K562 (cell line): Measurements from ENCODE around the gene RGPD8. TPM values are rescaled to one million over a fixed set of nuclear protein-coding genes. Genes with fewer than 3 reads are reported as not detected.
A peak's percentile ranks its signal among the peaks of the same experiment; 100 is the strongest.
"Not testable (repeated sequence)": the region's sequence is repeated elsewhere in the genome, so short reads cannot be mapped to it uniquely, and the experiment has no call there.

ENCODE experiments used
- ATAC-seq: fragments of 200-7000 bp; cut with Tn5 transposase; 3 replicates; pipeline ENCODE4 v1.9.1; 2020; ENCODE audit warnings: moderate library complexity
- Bru-seq: library from RNA; stranded (reverse); fragments of 400-500 nt; gene quantifications from one replicate; lab custom pipeline; 2021; lab: Mats Ljungman, UMichigan
- BruChase-seq, 2 experiments: library from RNA; stranded (reverse); fragments of 400-500 nt; gene quantifications; one replicate each; lab custom pipeline; 2021; lab: Mats Ljungman, UMichigan
- BruUV-seq: library from RNA; stranded (reverse); fragments of 400-500 nt; replicated peaks from 2 replicates; lab custom pipeline; 2021; lab: Mats Ljungman, UMichigan
- CTCF ChIA-PET: fragments of 300-600 bp; formaldehyde crosslinking; extraction: SDS; loops from one replicate; lab custom pipeline; 2021; ENCODE audit warnings: low intra/inter-chr PET ratio; lab: Yijun Ruan, JAX
- POLR2A ChIA-PET: fragments of 300-600, 350-650 bp; sonication (Branson Sonifier 250); formaldehyde crosslinking; extraction: SDS; loops from one replicate; lab custom pipeline; 2021; ENCODE audit warnings: antibody characterized with exemption, inconsistent platforms; lab: Yijun Ruan, JAX
- DNase-seq, 4 experiments: peaks; one replicate each; pipeline versions ENCODE4 v3.0.0 to v3.0.0-alpha.2; 2011 to 2018; ENCODE audit warnings: low spot score in 3 of 4, mixed read lengths in 3 of 4; ENCODE audit errors: extremely low read depth in 1 of 4
- FAIRE-seq: peaks from 2 replicates; lab custom pipeline; 2011; peaks lifted over from hg19 to GRCh38; lab: Jason Lieb, UNC
- H2AFZ ChIP-seq: 2 replicates; pipeline ENCODE4 v1.6.0; 2011; ENCODE audit warnings: low read depth, low read length, control low read depth, inconsistent platforms
- H3K27ac ChIP-seq: fragments of 200-600 bp; 3 replicates; pipeline ENCODE4 v1.8.0; 2011; ENCODE audit warnings: low read depth, mild to moderate bottlenecking, control low read depth, inconsistent platforms, low read length, moderate library complexity, mixed read lengths; ENCODE audit errors: extremely low read depth
- H3K27me3 ChIP-seq, 2 experiments: fragments of 300-600 bp in 1 of 2; 2 replicates in 1 of 2; 3 replicates in 1 of 2; pipeline versions ENCODE4 v1.6.0 to v1.8.0; 2011; ENCODE audit warnings: inconsistent platforms in 2 of 2, low read length in 2 of 2, mild to moderate bottlenecking in 1 of 2, mixed read lengths in 1 of 2, moderate library complexity in 1 of 2; ENCODE audit not compliant: control insufficient read depth in 2 of 2, insufficient read depth in 2 of 2
- H3K36me3 ChIP-seq: fragments of 300-600 bp; 3 replicates; pipeline ENCODE4 v1.8.0; 2011; ENCODE audit warnings: mild to moderate bottlenecking, low read length, inconsistent platforms; ENCODE audit not compliant: control insufficient read depth, insufficient read depth
- H3K4me1 ChIP-seq, 2 experiments: fragments of 200-600 bp in 1 of 2; replicated peaks in 1 of 2; 2 replicates in 1 of 2; 3 replicates in 1 of 2; pipeline versions ENCODE4 v1.5.1 to v1.8.0; 2011; ENCODE audit warnings: inconsistent platforms in 2 of 2, low read length in 2 of 2, mild to moderate bottlenecking in 1 of 2, mixed read lengths in 1 of 2, moderate library complexity in 1 of 2; ENCODE audit not compliant: control insufficient read depth in 2 of 2, insufficient read depth in 2 of 2
- H3K4me2 ChIP-seq: 2 replicates; pipeline ENCODE4 v1.6.1; 2011; ENCODE audit warnings: low read length, control low read depth, inconsistent platforms, mixed read lengths; ENCODE audit not compliant: insufficient read depth
- H3K4me3 ChIP-seq: fragments of 200-600 bp; sonication (generic), shearing (Covaris generic); 2 replicates; pipeline ENCODE4 v1.5.1; 2016; ENCODE audit warnings: control low read depth, inconsistent platforms
- H3K79me2 ChIP-seq: fragments of 200-600 bp; 3 replicates; pipeline ENCODE4 v1.8.0; 2011; ENCODE audit warnings: low read length, inconsistent platforms; ENCODE audit not compliant: control insufficient read depth, insufficient read depth
- H3K9ac ChIP-seq, 2 experiments: 2 replicates each; pipeline versions ENCODE4 v1.6.0 to v1.6.1; 2011; ENCODE audit warnings: low read depth in 2 of 2, low read length in 2 of 2, control low read depth in 1 of 2, inconsistent platforms in 1 of 2, mild to moderate bottlenecking in 1 of 2, mixed read lengths in 1 of 2; ENCODE audit not compliant: insufficient read depth in 1 of 2
- H3K9me1 ChIP-seq: one replicate; pipeline ENCODE4 v1.6.0; 2011; ENCODE audit warnings: inconsistent platforms, mild to moderate bottlenecking, low read length, moderate library complexity; ENCODE audit not compliant: control insufficient read depth, insufficient read depth
- H3K9me3 ChIP-seq: replicated peaks from 2 replicates; pipeline ENCODE4 v1.5.1; 2011; ENCODE audit warnings: low read depth, low read length, inconsistent platforms; ENCODE audit not compliant: control insufficient read depth, insufficient read depth
- H4K20me1 ChIP-seq: replicated peaks from 2 replicates; pipeline ENCODE4 v1.6.1; 2011; ENCODE audit warnings: low read length, inconsistent platforms, mixed read lengths; ENCODE audit not compliant: control insufficient read depth, insufficient read depth
- ZNF384 ChIP-seq: IDR thresholded peaks from 2 replicates; pipeline ENCODE4 v1.6.1; 2012; ENCODE audit warnings: low read depth, low read length, improper control_type of control experiment
- WGBS: fragments of 100-300 bp; shearing (Covaris generic); methylation state at CpG from one replicate; pipeline ENCODE4 v1.1.6; 2016; ENCODE audit warnings: low coverage, mixed read lengths; ENCODE audit not compliant: insufficient coverage; ENCODE audit errors: missing lambda C conversion rate; 5-methylcytosine and 5-hydroxymethylcytosine counted together
- in situ Hi-C: fragments of 300-500 bp; cut with MboI; formaldehyde crosslinking; loops from 4 replicates; pipeline ENCODE4 v1.15.0; 2018; ENCODE audit warnings: inconsistent platforms, mixed read lengths
- intact Hi-C: fragments of 100-400 bp; cut with micrococcal nuclease; formaldehyde crosslinking; loops from 2 replicates; pipeline ENCODE4 v1.14.2; 2022
- long read RNA-seq, 3 experiments: library from polyadenylated mRNA in 2 of 3; library from RNA in 1 of 3; unstranded in 2 of 3; stranded (forward) in 1 of 3; transcript quantifications; one replicate each; pipeline ENCODE4 v2.0.0, GENCODE V29; 2019 to 2022
- polyA minus RNA-seq, 3 experiments: library from RNA; depleted of rRNA, polyadenylated mRNA; stranded (reverse); fragments of >200 nt; gene quantifications; 2 replicates each; pipeline ENCODE4 v1.2.3, GENCODE V29; 2011
- polyA plus RNA-seq, 8 experiments: library from polyadenylated mRNA; depleted of rRNA in 4 of 8; stranded (reverse) in 5 of 8; unstranded in 3 of 8; fragments of >200 nt; fragmentation: Nextera tagmentation in 2 of 8; fragmentation: Illumina TruSeq in 1 of 8; extraction: Ambion mirVana in 2 of 8; extraction: Trizol in 1 of 8; gene quantifications; 2 replicates each; pipeline versions ENCODE4 v1.2.1 to v1.2.3, GENCODE V29; 2011 to 2014; ENCODE audit warnings: inconsistent platforms in 1 of 8, missing spikeins in 1 of 8
- total RNA-seq, 7 experiments: library from RNA; depleted of rRNA in 6 of 7; stranded (reverse); fragments of >200 nt in 6 of 7; fragmentation: Illumina TruSeq in 2 of 7; extraction: Trizol in 2 of 7; gene quantifications; 2 replicates each; pipeline versions ENCODE4 v1.2.1 to v1.2.3, GENCODE V29; 2011 to 2021; ENCODE audit warnings: low replicate concordance in 1 of 7
- TF ChIP-seq, protein P1 (sequence below), 3 experiments: IDR thresholded peaks in 2 of 3; conservative IDR thresholded peaks in 1 of 3; 2 replicates each; pipeline ENCODE4 v1.5.1; 2011 to 2012; ENCODE audit warnings: low read length in 3 of 3, mild to moderate bottlenecking in 3 of 3, control low read depth in 2 of 3, improper control_type of control experiment in 1 of 3, inconsistent platforms in 1 of 3, low read depth in 1 of 3, mixed read lengths in 1 of 3, moderate library complexity in 1 of 3; ENCODE audit not compliant: insufficient read depth in 2 of 3

Gene RGPD8
- 3.3 TPM in 1 of 2 replicates, not detected in the other for total RNA-seq (2011; cell fraction: chromatin; rRNA removed; ENCODE audit: low replicate concordance)
- total RNA-seq (2011; cell fraction: nucleolus; rRNA removed): 0.13 and 0.33 TPM in 2 replicates
- 0.88 and 1.5 TPM in 2 replicates for total RNA-seq (2011; cell fraction: nucleoplasm; rRNA removed)
- total RNA-seq (2014; rRNA removed) (0.14 TPM in 1 of 2 replicates, not detected in the other), total RNA-seq (2014; rRNA removed; fragmentation: Illumina TruSeq; extraction: Trizol) (0.15 and 0.26 TPM in 2 replicates), total RNA-seq (2015; rRNA removed; fragmentation: Illumina TruSeq; extraction: Trizol) (0.11 and 0.38 TPM in 2 replicates), total RNA-seq (2021) (0.45 and 0.47 TPM in 2 replicates), polyA plus RNA-seq (2011; rRNA removed) (0.11 and 0.17 TPM in 2 replicates), polyA plus RNA-seq (2014; fragmentation: Illumina TruSeq; extraction: Trizol) (0.04 and 0.07 TPM in 2 replicates), polyA plus RNA-seq (2014; fragmentation: Nextera tagmentation; extraction: Ambion mirVana) (under 1 TPM in 1 of 2 experiments, not detected in 1; 0.03 TPM), polyA plus RNA-seq (2014; rRNA removed) (0.07 and 0.08 TPM in 2 replicates), polyA minus RNA-seq (2011; rRNA and poly(A)+ RNA removed) (0.21 and 0.48 TPM in 2 replicates), Bru-seq, nascent RNA (percentile 21 among the genes with signal in this experiment), BruChase-seq, experiment 1, labeled RNA remaining after a 2-hour chase (percentile 25 among the genes with signal in this experiment), BruChase-seq, experiment 2, labeled RNA remaining after a 6-hour chase (percentile 29 among the genes with signal in this experiment)
- 0.01 TPM in 1 of 2 replicates, not detected in the other for polyA plus RNA-seq (2011; cell fraction: cytosol; rRNA removed)
- 0.08 and 0.10 TPM in 2 replicates for polyA plus RNA-seq (2011; cell fraction: nucleus; rRNA removed)
- polyA plus RNA-seq (2012): 0.10 and 0.12 TPM in 2 replicates
- polyA minus RNA-seq (2011; cell fraction: cytosol; rRNA and poly(A)+ RNA removed): not detected in 2 replicates
- 0.22 and 0.40 TPM in 2 replicates for polyA minus RNA-seq (2011; cell fraction: nucleus; rRNA and poly(A)+ RNA removed)
- long read RNA-seq, experiment 1: 0 reads
- long read RNA-seq, experiment 2: 0 reads
- long read RNA-seq, experiment 3: 0 reads

DNA sequence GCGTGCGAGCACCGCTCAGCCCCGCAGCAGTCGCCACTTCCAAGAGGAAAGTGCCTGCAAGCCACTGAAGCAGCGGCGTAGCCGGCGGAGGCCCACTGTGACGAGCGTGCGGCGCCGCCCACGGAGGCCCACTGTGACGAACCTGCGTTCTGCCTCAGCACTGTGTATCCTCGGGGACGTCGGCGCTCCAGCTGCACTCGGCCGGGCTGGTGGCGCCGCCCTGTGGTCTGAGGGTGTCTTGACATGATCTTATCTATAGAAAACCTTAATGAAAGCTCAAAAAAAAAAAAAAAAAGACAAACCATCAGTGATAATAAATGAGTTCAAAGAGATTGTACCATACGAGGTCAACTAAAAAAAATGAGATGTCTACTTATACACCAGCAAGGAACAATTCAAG lies at the start of gene RGPD8:
RGPD8 (minus strand) TSS at position 166 of the 400 bp plus-strand sequence. CDS start 192 bp downstream, outside the sequence.
- POLR2A ChIA-PET, H3K9me1 ChIP-seq, FAIRE-seq, H3K79me2 ChIP-seq, H3K27me3 ChIP-seq, H3K9ac ChIP-seq, H3K9me3 ChIP-seq, in situ Hi-C loops, H3K4me3 ChIP-seq, H3K4me2 ChIP-seq, H3K36me3 ChIP-seq, intact Hi-C loops, H2AFZ ChIP-seq, H3K27ac ChIP-seq, H4K20me1 ChIP-seq, BruUV-seq: not testable (repeated sequence)
- TF ChIP-seq ZNF384: peak; percentile 56
- TF ChIP-seq, protein P1, sequence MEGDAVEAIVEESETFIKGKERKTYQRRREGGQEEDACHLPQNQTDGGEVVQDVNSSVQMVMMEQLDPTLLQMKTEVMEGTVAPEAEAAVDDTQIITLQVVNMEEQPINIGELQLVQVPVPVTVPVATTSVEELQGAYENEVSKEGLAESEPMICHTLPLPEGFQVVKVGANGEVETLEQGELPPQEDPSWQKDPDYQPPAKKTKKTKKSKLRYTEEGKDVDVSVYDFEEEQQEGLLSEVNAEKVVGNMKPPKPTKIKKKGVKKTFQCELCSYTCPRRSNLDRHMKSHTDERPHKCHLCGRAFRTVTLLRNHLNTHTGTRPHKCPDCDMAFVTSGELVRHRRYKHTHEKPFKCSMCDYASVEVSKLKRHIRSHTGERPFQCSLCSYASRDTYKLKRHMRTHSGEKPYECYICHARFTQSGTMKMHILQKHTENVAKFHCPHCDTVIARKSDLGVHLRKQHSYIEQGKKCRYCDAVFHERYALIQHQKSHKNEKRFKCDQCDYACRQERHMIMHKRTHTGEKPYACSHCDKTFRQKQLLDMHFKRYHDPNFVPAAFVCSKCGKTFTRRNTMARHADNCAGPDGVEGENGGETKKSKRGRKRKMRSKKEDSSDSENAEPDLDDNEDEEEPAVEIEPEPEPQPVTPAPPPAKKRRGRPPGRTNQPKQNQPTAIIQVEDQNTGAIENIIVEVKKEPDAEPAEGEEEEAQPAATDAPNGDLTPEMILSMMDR (IDR thresholded peaks at IDR 0.05 in 2 of 3, conservative IDR thresholded peaks at IDR 0.05 in 1 of 3; ENCODE audit: insufficient read depth in 2 of 3, low read depth in 1 of 3, low read length in 3 of 3): 0 out of 6 replicates have a peak, but pooled peaks of 2 of the 3 experiments have one; percentile 15 to 33
- 57% methylated on average over 11 of the region's 26 CpGs for WGBS
- peak; percentile 70 for ATAC-seq
- CTCF ChIA-PET: interaction anchor here (0.6 to 0.7 kb wide), 2 partner anchors 172 to 174 kb away, joined by 3 read pairs; no protein-coding TSS in a partner anchor
- H3K4me1 ChIP-seq: peaks cover 0 to 24% of the 10 kb centered on the region in 2 experiments; a peak in 2 of 5 replicates
- peak in 1 of 4 experiments; percentile 38 for DNase-seq
